ENCODE results near the gene HOXC9. TPM values are rescaled to one million over a fixed set of nuclear protein-coding genes. Genes with fewer than 3 reads are reported as not detected.
"Not testable (repeated sequence)": the region's sequence is repeated elsewhere in the genome, so short reads cannot be mapped to it uniquely, and the experiment has no call there.

The HOXC9 gene
- total RNA-seq, 1 donor from 2014 or later: not detected

- intact Hi-C loops (cut with DNase I); DNase-seq (ENCODE audit: missing footprints); ATAC-seq: not testable (repeated sequence)
These were observed 42.1 kb downstream of the HOXC9 start for GRCh38 chr12:54042033-54042432.

GRCh38 chr12:54042970-54043853 lies 43.3 kb downstream of the HOXC9 start:
- ATAC-seq: no peak

GRCh38 chr12:54044425-54045103 lies 44.6 kb downstream of the HOXC9 start:
- ATAC-seq: no peak
- intact Hi-C loops (cut with DNase I): no loop called here
- no peak for DNase-seq (ENCODE audit: missing footprints)

More at GRCh38 chr12:54042970-54043853, 43.3 kb downstream of the HOXC9 start:
- intact Hi-C loops (cut with DNase I): no loop called here
- DNase-seq (ENCODE audit: missing footprints): no peak

GRCh38 chr12:54045401-54045800 lies 45.4 kb downstream of the HOXC9 start:
- ATAC-seq (no peak), DNase-seq (ENCODE audit: missing footprints) (no peak)
- intact Hi-C loops (cut with DNase I): no loop called here

- no peak for ATAC-seq
- intact Hi-C loops (cut with DNase I): no loop called here
- DNase-seq (ENCODE audit: missing footprints): no peak
These were observed 46.0 kb downstream of the HOXC9 start for GRCh38 chr12:54045868-54046521.

- intact Hi-C loops (cut with DNase I): no loop called here
- DNase-seq (ENCODE audit: missing footprints) (no peak), ATAC-seq (no peak)
These were observed 46.8 kb downstream of the HOXC9 start for GRCh38 chr12:54046809-54047159.

- ATAC-seq (no peak), DNase-seq (ENCODE audit: missing footprints) (no peak)
- intact Hi-C loops (cut with DNase I): no loop called here
These were observed 47.4 kb downstream of the HOXC9 start for GRCh38 chr12:54047160-54047963.

GRCh38 chr12:54047964-54048303 lies 48.0 kb downstream of the HOXC9 start:
- ATAC-seq: no peak
- DNase-seq (ENCODE audit: missing footprints): no peak
- intact Hi-C loops (cut with DNase I): no loop called here

GRCh38 chr12:54048406-54049093 lies 48.6 kb downstream of the HOXC9 start:
- ATAC-seq: no peak
- intact Hi-C loops (cut with DNase I): no loop called here
- no peak for DNase-seq (ENCODE audit: missing footprints)

- ATAC-seq (no peak), DNase-seq (ENCODE audit: missing footprints) (no peak)
- intact Hi-C loops (cut with DNase I): no loop called here
These were observed 49.1 kb downstream of the HOXC9 start for GRCh38 chr12:54049108-54049507.

GRCh38 chr12:54050482-54050810 lies 50.5 kb downstream of the HOXC9 start:
- intact Hi-C loops (cut with DNase I): no loop called here
- DNase-seq (ENCODE audit: missing footprints) (no peak), ATAC-seq (no peak)

GRCh38 chr12:54051026-54051842 lies 51.3 kb downstream of the HOXC9 start:
- DNase-seq (ENCODE audit: missing footprints): no peak

GRCh38 chr12:54051874-54052437 lies 52.0 kb downstream of the HOXC9 start:
- DNase-seq (ENCODE audit: missing footprints) (no peak), ATAC-seq (no peak)
- intact Hi-C loops (cut with DNase I): no loop called here

More at GRCh38 chr12:54051026-54051842, 51.3 kb downstream of the HOXC9 start:
- ATAC-seq: no peak
- intact Hi-C loops (cut with DNase I): no loop called here

GRCh38 chr12:54052438-54053002 lies 52.6 kb downstream of the HOXC9 start:
- DNase-seq (ENCODE audit: missing footprints) (no peak), ATAC-seq (no peak)
- intact Hi-C loops (cut with DNase I): no loop called here

Measured in Right ventricle myocardium inferior (tissue), 1 donor.